Tibial nerve (tissue), 3 donors: ENCODE measurements around the gene SLC6A9.

Experiments used
- POLR2A ChIP-seq, 2 donors: fragments of 450-650 bp; IDR thresholded peaks; one replicate each; pipeline ENCODE4 v1.6.1; 2017; ENCODE audit warnings: antibody characterized with exemption in 2 of 2, mild to moderate bottlenecking in 2 of 2, moderate library complexity in 2 of 2
- TF ChIP-seq, protein P1 (sequence below), 5 experiments: fragments of 200-600 bp in 3 of 5; fragments of 450-650 bp in 2 of 5; sonication (generic) in 3 of 5; IDR thresholded peaks; one replicate each; pipeline ENCODE4 v1.5.1; 2016 to 2019; ENCODE audit warnings: antibody characterized with exemption in 5 of 5, mild to moderate bottlenecking in 3 of 5, moderate library complexity in 2 of 5

DNA sequence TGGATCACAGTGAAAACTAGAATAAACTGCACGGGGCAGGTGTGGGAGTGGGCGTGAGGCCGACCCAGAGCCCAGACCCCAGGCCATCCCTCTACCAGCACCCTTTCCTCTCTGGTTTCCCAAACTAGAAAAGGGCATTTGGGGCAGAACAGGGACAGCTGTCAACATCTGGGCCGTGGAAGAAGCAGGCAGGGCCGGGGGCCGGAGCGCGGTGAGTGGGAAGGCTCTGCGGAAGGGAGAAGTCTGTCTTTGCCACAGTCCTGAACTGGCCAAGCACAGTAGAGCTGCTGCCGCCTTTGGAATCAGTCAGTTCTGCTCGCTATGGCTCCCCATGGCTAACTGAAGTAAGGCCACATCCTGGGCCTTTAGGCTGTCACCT lies 33.3 kb downstream of the SLC6A9 start:
- TF ChIP-seq, protein P1, sequence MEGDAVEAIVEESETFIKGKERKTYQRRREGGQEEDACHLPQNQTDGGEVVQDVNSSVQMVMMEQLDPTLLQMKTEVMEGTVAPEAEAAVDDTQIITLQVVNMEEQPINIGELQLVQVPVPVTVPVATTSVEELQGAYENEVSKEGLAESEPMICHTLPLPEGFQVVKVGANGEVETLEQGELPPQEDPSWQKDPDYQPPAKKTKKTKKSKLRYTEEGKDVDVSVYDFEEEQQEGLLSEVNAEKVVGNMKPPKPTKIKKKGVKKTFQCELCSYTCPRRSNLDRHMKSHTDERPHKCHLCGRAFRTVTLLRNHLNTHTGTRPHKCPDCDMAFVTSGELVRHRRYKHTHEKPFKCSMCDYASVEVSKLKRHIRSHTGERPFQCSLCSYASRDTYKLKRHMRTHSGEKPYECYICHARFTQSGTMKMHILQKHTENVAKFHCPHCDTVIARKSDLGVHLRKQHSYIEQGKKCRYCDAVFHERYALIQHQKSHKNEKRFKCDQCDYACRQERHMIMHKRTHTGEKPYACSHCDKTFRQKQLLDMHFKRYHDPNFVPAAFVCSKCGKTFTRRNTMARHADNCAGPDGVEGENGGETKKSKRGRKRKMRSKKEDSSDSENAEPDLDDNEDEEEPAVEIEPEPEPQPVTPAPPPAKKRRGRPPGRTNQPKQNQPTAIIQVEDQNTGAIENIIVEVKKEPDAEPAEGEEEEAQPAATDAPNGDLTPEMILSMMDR (IDR thresholded peaks at IDR 0.05) = no peak
- no peak for TF ChIP-seq POLR2A (IDR thresholded peaks at IDR 0.05)
